Nephron progenitor cell (in vitro differentiated cells): Measurements from ENCODE around the gene ZNF429.
"Not testable (repeated sequence)": the region's sequence is repeated elsewhere in the genome, so short reads cannot be mapped to it uniquely, and the experiment has no call there.

Experiments
- DNase-seq: peaks from one replicate; pipeline ENCODE4 v3.0.0; 2021
- H3K27ac Mint-ChIP-seq: 2 replicates; pipeline ENCODE4 v1.8.0; 2021; ENCODE audit warnings: mild to moderate bottlenecking, moderate library complexity, mixed read lengths
- H3K27me3 Mint-ChIP-seq: 2 replicates; pipeline ENCODE4 v1.8.0; 2021; ENCODE audit warnings: mild to moderate bottlenecking, low read depth, mixed read lengths; ENCODE audit not compliant: poor library complexity
- H3K36me3 Mint-ChIP-seq: 2 replicates; pipeline ENCODE4 v1.8.0; 2021; ENCODE audit warnings: low read depth, mixed read lengths
- H3K4me1 Mint-ChIP-seq: 2 replicates; pipeline ENCODE4 v1.8.0; 2021; ENCODE audit warnings: mixed read lengths
- H3K4me3 Mint-ChIP-seq: 2 replicates; pipeline ENCODE4 v1.8.0; 2021; ENCODE audit warnings: mild to moderate bottlenecking, moderate library complexity, mixed read lengths
- H3K9me3 Mint-ChIP-seq: 2 replicates; pipeline ENCODE4 v1.8.0; 2021; ENCODE audit warnings: mild to moderate bottlenecking, moderate library complexity, mixed read lengths
- TF ChIP-seq, protein P1 (sequence below): fragments of 200-600 bp; sonication (generic); IDR thresholded peaks from 2 replicates; pipeline ENCODE4 v1.5.0; 2021; ENCODE audit warnings: antibody characterized with exemption

The ZNF429 gene

DNA sequence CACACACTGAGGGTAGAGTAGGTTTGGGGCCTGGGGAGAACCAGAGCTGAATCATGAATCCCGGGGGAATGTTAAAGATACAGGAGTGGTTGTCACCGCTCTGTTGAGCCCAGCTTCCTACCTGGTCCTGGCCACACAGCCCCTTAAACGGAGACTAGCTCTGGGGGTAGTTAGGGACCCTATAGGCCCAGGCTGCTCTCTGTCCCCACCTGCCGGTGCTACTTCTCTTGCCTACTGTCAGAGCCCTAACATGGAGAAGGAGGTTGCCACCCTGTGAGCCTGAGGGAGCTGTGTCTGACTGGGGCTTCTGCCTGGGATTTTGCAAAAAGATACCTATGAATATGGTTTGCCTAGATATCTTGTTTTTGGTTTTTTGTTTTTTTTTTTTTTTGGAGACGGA, 36.6 kb upstream of the ZNF429 start:
- no peak for DNase-seq
- peaks cover 26% of the 10 kb centered on the region for H3K9me3 Mint-ChIP-seq
- peaks cover 6% of the 10 kb centered on the region for H3K27me3 Mint-ChIP-seq
- no peak overlapping the region for H3K4me3 Mint-ChIP-seq
- no peak overlapping the region for H3K27ac Mint-ChIP-seq
- TF ChIP-seq, protein P1, sequence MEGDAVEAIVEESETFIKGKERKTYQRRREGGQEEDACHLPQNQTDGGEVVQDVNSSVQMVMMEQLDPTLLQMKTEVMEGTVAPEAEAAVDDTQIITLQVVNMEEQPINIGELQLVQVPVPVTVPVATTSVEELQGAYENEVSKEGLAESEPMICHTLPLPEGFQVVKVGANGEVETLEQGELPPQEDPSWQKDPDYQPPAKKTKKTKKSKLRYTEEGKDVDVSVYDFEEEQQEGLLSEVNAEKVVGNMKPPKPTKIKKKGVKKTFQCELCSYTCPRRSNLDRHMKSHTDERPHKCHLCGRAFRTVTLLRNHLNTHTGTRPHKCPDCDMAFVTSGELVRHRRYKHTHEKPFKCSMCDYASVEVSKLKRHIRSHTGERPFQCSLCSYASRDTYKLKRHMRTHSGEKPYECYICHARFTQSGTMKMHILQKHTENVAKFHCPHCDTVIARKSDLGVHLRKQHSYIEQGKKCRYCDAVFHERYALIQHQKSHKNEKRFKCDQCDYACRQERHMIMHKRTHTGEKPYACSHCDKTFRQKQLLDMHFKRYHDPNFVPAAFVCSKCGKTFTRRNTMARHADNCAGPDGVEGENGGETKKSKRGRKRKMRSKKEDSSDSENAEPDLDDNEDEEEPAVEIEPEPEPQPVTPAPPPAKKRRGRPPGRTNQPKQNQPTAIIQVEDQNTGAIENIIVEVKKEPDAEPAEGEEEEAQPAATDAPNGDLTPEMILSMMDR, result no peak
- peaks cover under 1% of the 10 kb centered on the region for H3K4me1 Mint-ChIP-seq
- H3K36me3 Mint-ChIP-seq, result peaks cover 8% of the 10 kb centered on the region

DNA sequence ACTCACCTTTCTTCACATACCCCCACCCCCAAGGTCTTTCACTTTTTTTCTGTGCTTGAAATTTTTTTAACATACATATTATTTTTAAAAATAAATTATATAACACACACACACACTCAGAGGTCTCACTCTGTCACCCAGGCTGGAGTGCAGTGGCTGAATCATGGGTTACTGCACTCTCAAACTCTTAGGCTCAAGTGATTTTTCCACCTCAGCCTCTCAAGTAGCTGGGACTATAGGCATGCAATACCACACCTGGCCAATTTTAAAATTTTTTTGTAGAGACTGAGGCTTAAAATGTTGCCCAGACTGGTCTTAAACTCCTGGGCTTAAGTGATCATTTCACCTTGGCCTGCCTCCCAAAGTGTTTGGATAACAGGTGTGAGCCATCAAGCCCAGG, 32.9 kb upstream of the ZNF429 start:
- Mint-ChIP-seq H3K9me3 (peaks cover 46% of the 10 kb centered on the region), H3K4me3 (no peak overlapping the region), H3K36me3 (peaks cover 12% of the 10 kb centered on the region), H3K27me3 (peaks cover 7% of the 10 kb centered on the region), H3K27ac (no peak overlapping the region), H3K4me1 (no peaks in the 10 kb centered on the region)
- no peak for DNase-seq
- TF ChIP-seq, protein P1, result no peak

DNA sequence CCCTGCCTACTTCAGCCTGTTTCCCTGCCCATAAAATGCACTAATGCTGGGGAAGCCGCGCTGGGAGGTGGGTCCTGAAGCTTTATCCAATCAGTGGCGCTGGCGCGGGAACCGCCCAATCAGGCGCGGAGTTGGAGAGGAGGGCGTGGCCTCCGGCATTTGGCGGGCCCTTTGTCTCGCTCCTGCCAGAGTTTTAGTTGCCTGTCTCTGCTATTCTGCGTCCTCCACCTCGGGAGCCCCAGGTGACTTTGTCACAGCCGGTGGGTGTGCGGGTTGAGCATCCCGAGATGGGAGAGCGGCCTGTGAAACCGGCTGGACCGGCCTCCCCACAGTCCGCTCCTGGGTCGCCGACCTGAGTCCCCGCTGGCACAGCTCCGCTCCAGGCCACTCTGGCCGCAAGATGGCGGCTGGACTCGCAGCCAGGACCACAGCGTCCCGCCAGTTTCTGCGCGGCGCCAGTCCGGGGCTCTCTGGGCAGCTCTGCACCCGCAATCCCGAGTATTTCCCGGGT, 30.7 kb upstream of the ZNF429 start:
- Mint-ChIP-seq H3K9me3 (peaks cover 66% of the 10 kb centered on the region), H3K4me1 (no peaks in the 10 kb centered on the region), H3K27me3 (peaks cover 7% of the 10 kb centered on the region), H3K36me3 (peaks cover 27% of the 10 kb centered on the region), H3K4me3 (peak overlapping the region; percentile 83), H3K27ac (peak overlapping the region; percentile 83)
- TF ChIP-seq, protein P1, result no peak
- peak; percentile 80 for DNase-seq

DNA sequence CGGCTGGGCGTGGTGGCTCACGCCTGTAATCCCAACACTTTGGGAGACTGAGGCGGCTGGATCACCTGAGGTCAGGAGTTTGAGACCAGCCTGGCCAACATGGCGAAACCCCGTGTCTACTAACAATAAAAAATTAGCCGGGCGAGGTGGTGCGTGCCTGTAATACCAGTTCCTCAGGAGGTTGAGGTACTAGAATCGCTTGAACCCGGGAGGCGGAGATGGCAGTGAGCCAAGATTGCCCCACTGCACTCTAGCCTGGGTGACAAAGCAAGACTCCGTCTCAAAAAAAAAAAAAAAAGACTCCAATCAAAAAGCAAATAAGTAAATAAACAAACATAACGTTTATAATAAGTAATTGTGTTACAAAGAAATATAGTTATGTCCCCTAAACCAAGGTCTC, 23.0 kb upstream of the ZNF429 start:
- peaks cover 74% of the 10 kb centered on the region for H3K36me3 Mint-ChIP-seq
- peaks cover 79% of the 10 kb centered on the region for H3K9me3 Mint-ChIP-seq
- H3K27me3 Mint-ChIP-seq, result not testable (repeated sequence)

DNA sequence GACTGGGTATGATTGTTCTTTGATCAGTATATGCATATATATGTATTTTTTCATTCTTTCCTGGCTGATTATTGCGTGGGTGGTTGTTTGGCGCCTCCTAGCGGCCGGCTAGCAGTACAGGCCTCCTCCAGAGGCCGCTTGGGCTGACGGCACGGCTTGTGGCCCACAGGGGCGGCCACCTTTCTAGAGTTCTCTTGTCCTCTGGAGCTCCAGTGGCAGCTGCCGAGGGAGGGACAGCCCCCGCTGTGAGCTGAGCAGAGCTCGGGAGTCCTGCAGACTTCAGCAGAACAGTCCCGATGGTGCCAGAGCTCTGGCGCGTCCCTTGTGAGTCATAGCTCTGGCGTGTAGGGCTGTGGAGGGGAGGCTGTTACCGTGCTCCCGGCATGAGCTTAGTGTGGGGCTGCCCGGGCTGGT, 22.5 kb upstream of the ZNF429 start:
- Mint-ChIP-seq H3K4me1 (no peaks in the 10 kb centered on the region), H3K27me3 (no peaks in the 10 kb centered on the region), H3K36me3 (peaks cover 75% of the 10 kb centered on the region), H3K9me3 (peaks cover 79% of the 10 kb centered on the region), H3K4me3 (no peak overlapping the region), H3K27ac (no peak overlapping the region)
- DNase-seq, result no peak
- TF ChIP-seq, protein P1, result no peak

More for the DNA sequence above, 23.0 kb upstream of the ZNF429 start:
- not testable (repeated sequence) for H3K27ac Mint-ChIP-seq, H3K4me3 Mint-ChIP-seq, DNase-seq, H3K4me1 Mint-ChIP-seq

DNA sequence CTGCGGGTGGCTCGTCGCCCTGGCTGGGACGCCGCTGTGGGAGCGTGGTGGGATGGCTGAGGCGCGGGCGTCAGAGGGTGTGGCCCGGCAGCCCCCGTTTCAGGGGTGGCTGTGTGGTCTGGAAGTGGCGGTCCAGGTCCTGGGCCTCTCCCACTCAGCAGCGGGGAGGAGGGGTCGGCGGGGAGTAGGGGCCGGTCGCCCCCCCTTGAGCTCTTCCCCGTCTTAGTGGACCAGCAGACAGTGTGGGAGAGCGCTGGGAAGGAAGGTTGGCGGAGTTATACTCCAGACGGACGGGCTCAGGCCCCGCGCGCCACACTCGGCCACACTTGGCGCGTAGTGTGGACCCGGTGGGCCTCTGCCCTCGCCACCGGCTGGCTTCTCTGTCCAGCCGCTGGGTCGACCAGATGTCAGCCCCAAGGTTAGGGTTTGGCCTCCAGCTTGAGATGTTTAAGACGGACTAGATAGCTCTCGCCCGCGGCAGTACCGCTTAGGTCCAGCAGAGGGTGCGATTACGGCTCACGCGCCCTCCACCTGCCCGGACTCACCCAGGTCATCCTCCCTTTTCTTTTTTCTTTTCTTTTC, 21.7 kb upstream of the ZNF429 start:
- DNase-seq, result peak; percentile 35
- no peak overlapping the region for H3K27ac Mint-ChIP-seq
- no peaks in the 10 kb centered on the region for H3K4me1 Mint-ChIP-seq
- peaks cover 80% of the 10 kb centered on the region for H3K9me3 Mint-ChIP-seq
- no peak overlapping the region for H3K4me3 Mint-ChIP-seq
- TF ChIP-seq, protein P1, result no peak
- H3K27me3 Mint-ChIP-seq, result no peaks in the 10 kb centered on the region
- peaks cover 78% of the 10 kb centered on the region for H3K36me3 Mint-ChIP-seq
